Activated CD4-positive, CD25-positive, alpha-beta regulatory T cell treated with anti-CD3 and anti-CD28 coated beads, Interleukin-2, amount 50 U/mL, for 16 hours (primary cell): ENCODE measurements around the gene SINHCAF.

Experiments
- DNase-seq: peaks from one replicate; pipeline ENCODE4 v3.0.0-alpha.2; 2020; ENCODE audit warnings: low read depth, low spot score

Gene SINHCAF

DNA sequence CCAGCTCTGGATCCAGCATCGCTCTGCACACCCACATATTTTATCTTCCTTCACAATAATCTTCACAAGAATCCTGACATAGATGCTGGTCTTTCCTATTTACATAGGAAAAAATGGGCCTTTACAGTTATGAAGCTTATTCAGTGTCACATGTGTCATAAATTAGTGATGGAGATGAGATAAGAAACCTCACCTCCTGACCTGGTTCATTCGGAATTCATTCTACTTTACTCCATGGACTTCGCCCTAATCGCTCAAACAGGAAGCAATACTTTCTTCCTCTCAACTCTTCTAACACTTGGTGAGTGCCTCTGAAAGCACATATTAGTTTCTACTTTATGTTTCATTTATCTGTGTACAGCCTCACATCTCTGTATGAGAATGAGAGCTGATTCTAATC is 12.0 kb upstream of the SINHCAF start:
- no peak for DNase-seq

DNA sequence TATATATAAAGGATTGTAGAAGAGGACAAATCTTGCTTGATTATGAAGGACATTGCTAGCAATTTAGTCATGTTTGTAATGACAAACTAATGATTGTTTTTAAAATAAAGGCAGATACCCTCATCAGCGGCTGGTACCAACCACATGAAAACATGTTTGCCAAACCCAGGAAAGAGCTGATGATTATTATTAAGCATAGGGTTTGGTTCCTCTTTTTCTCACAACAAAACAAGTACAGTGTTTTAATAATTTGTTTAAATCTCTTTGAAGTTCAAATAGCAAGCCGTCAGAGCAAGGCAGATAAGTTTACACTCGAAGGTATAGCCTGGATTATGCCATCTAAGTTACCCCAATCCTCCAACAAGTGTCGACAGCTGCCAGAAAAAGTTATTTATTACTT is 5.3 kb upstream of the SINHCAF start:
- no peak for DNase-seq

DNA sequence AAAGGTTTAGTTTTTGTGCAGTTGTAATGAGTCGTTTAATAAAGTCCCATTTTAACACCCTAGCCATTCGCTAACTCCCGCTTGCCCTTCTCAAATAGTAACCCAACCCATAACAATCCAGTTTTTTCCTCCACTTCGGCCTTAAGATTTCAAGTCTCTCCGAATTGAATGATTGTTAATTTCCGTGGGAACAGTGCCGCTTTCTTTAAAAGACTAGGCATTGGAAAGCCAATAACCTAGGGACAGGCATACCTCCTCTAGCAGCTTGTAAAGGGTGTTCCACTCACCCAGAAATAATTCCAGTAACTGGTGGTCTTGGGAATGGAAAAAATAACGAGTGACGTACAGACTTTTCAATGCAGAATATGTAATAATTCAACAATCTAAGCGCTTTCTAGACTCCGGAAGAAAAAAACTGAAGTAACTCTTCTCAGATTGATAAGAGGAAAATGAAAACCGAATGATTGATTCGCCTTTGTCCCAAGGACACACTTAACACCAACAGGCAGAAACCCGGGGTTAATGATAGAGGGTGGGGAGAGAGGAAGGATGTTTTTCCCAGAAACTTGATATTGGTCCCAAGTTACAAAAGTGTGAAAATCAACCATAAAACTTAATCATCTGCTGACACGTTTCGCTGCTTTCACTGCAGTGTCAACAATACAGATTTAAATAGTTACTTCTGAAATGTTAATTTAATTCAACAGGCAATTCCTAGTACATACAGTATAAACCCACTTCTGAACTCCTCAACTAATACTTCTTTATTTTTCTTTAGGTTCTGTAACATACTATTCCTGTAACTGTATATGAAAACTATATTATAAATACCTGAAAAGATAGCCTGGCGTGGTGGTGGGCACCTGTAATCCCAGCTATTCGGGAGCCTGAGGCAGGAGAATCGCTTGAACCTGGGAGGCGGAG is 1.0 kb upstream of the SINHCAF start:
- DNase-seq = no peak

DNA sequence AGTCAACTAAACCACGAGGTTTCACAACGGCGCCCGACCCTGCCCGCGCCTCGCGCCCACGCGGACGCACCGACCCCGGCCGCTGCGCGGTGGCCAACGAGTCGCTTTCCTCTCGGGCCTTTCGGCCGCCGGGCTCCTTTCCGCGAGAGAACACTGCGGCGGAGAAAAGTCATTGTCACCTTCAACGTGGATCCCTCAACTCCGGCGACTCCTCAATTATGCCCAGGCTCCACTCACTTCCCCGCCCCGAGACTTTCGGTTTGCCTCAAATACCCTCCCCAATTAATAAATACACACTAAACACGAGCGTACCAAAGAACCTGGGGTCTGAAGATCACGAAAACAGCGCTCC is 450 bp downstream of the SINHCAF start:
- no peak for DNase-seq

DNA sequence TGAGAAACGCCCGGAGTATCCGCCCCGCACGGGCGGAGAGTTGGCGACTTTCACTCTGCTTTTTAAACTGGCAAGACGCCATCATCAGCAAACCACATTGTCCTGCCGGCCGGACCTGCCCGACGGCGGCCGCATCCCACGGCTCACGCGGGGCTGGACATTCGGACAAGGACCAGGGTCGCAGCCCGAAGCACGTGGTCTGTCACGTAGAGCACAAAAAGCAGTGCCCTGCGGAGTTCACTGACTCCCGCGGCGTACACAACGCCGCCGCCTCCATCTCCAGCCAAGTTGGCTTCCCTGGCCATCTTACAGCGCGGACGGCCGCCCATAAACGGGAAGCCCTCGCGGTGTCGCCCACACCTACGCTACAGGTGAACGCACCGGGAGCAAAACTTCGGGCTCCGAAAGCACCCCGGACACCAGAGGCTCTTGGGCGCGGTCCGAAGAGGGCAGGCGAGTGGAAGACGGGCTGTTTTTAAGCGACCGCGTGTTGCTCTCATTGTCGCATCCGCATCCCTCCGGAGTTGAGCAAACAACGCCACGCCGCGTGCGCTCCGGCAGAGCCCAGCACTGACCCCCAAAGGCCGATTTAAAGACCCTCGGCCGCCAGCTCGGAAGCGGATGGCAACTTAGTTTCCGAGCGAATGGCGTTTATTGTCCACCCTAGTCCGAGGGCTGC is 966 bp downstream of the SINHCAF start:
- DNase-seq = no peak

DNA sequence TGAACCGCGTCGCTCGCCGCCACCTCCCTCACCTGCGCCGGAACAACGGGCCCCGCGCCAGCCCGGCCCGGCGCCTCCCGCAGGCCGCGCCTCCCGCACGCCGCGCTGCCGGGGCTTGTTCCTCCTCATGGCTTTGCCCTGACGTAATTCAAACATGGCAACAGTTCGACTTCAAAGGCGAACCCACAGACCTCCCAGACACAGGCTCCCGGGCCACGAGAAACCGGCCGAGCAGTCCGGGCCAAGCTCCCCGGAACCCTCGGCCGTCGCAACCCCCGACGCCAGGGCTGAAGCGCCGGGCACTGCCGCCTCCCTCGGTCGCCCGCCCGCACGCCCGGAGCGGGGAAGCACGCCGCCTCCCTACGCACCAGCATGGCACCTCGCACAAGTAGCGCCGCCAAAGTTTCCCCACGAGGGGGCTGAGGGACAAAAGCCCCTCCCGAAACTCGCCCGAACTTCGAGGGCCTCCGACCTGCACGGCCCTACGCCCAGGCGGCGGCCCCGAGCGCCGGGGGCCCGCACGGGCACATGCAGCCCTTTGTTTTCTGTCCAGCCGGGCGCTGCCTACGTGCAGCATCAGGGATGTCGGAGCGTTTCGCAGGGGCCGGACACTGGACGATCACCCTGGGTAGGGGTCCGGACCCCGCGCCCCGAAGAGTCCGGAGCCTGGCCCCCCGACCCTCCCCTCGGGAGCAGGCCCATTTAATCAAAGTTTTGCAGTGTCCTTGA is 1.7 kb downstream of the SINHCAF start:
- peak; percentile 55 for DNase-seq

DNA sequence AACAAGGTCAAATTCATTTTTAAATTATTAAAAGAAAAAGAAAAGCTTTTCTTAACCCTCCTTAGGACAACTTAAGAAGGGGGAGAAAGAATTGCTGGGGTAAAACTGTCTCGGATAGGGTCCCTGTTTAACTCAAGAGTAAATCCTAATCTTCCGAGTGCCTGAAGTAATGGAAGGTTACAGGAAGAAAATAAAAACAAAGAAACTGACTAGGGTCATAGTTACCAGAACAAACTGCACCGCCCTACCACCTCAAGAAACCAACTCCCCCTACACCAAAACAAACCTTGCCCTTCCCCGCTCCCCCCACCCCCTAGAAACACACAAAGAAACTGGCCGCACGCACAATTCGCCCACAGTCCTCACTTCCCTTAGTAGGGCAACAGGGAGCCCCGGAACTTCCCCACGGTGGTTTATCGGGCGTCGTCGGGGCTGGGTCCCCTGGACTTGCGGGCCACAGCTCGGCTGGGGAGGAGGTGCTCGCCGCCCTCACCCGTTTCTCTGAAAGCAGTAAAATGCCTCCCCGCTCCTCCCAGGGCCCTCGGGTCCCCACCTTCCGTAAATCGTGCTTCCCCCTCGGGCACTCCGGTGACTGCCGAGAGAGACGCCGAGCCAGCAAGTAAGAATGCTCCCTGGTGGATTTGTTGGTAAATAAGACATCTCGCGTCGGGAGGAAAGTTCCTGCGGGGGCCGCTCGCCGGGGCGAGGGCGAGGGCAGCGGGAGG is 2.4 kb downstream of the SINHCAF start:
- DNase-seq = peak; percentile 17

DNA sequence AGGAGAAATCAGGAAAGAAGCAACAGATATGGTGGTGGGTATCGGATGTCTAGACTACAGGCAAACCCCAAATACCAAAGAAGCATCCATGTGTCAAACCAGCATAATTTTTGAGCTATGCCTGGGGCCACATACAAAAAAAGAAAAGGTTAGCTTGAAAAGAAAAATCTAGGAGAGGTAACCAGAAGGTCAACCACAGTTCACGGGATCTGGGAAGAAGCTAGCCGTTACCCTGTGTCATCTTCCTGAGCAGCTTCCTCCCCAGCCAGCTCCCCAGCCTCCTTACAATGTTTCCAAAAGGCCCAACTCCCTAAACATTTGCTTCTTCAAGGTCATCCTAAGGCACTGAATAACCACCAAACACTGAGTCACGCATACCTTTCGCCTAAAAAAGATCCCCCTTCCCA is 3.1 kb downstream of the SINHCAF start:
- no peak for DNase-seq

DNA sequence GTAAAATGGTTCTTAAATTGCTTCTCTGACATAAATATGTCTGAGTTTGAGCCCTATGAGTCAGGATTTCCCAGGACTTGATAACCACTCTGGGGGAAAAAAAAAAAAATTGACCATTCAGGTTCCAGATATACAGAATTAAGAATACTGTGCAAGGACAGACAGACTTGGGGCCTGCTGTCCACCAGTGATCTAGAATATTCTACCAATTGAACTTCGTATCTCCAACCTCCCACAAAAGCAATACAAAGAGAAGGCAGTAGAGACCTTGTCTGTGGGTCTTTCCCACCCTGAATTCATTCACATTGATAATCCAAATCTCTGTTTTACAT is 4.1 kb downstream of the SINHCAF start:
- no peak for DNase-seq

DNA sequence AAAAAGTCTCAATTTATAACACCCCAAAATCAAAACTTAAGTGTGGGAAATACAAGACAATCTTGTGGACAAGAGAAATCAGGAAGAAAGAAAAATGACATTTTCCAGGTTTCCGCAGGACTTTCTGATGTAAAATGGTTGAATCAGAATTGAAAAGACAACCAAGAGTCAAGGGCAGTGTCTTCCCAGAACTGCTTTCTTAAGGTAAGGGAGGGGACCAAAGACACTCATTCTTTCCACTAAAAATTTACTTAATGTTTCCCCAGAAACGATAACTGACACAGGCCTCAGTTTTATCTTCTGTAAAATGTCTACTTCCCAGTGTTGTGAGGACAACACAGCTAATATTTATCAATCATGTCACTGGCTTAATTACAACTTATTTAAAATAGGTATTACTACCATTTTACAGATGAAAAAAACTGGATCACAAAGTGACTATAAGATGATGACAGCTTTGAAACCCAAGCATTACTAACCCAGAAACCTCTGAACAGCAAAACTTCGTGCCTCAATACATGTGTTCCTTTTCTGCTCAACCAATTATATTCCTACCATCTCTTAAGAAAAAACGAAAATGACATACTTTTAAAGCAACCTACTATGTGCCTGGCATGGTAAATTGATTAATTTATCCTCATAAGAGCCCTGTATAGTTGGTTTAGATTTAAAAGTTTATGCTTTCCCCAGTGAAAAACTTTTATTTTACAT is 4.6 kb downstream of the SINHCAF start:
- no peak for DNase-seq

DNA sequence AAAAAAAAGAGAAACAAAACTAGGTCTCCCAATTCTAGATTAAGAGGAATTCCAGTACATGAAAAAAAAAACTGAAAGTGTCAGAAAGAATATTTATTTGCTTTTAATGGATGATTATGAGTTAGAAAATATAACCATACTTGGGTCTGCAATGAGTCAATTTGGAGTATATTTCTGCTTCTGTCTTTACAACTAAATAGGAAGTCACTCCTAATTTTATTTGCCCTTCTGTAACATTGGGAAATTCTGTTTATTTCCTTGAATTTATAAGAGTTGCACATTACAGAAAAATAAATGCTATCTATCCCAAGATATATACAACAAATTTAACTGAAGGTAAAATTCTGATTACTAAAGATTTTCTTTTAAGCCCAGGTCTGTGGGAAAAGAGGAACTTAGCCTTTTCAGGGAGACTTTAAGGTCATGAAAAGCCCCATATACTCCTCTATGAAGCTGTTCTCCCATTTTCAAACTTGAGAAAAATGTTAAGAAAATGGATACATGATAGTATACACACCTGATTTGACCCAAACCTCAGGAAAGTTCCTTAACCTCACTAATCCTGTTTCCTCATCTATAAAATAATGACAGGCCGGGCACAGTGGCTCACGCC is 7.2 kb downstream of the SINHCAF start:
- no peak for DNase-seq

DNA sequence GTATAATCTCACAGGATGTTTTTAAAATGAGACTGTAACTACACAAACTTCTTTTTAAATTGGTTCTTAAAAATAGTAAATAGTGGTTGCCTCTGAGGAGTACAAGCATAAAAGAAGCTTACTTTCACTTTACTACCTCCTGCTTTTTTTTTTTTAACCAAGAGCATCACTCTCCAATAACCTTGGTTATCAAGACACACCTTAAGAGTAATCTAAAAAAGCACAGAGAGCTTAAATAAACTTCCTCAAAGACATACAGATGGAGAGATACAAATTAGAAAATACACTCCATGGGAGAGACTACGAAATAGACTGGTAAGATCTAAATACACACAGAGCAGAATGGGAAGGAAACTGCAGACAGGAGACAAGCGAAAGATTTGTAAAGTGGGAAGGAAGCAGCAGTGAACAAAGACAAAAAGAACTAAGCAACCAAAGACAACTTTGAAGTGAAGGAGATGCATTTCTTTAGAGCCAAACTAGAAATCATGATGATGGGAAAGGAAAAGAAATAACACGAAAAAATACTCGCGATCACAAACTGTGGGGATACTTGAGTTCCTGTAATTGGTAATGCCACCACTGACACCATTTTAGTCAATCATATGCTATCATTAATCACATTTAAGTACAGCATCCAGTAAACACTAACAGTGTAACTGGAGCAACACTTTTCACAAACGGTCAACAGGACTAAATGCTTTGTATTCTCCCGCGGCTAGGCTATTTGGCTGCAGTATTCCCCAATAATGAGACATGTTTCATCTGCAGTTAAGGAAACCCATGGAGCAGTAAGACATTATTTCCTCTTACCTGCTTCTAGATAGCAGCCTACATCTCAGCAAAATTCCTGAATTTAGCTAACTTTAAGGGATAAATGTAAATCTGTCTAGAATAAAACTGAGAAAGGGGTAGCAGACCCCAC is 8.2 kb downstream of the SINHCAF start:
- DNase-seq = no peak

DNA sequence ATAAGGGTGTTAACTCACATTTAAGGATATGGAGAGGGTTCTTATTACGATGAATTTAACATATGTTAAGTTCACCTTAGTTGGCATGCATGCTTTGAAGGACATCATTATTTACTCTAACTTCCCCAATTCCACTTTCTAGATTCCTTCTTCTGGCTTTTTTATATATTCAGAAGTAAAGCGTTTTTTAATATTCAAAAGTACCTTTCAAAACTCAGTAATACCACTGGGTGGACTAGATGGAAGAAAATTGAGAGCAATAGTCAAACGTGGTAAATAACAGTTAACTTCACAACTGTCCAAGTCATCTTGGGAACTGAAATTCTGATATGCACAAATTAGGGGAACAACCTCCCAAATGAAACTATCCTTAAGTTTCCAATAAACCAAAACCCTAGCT is 9.1 kb downstream of the SINHCAF start:
- no peak for DNase-seq

DNA sequence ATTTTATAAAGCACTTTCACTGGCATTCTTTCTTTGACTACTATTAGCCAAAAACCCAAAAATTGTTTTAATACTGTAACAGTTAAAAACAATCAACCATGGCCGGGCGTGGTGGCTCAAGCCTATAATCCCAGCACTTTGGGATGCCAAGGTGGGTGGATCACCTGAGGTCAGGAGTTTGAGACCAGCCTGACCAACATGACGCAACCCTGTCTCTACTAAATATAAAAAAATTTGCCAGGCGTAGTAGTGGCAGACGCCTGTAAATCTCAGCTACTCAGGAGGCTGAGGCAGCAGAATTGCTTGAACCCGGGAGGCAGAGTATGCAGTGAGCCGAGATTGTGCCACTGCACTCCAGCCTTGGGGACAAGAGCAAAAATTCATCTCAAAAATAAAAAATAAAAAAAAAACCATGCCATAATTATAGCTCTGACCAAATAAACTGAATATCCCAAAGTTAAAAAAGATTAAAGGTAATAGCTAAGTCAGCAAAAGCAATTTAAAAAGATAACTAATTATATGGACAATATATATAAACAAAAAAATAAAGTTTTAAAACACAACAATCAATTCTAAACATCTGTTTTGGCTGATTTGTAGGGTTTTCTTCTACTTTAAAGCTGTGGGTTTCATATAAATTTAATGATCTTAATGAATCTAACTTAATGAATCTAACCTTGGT is 10.0 kb downstream of the SINHCAF start:
- no peak for DNase-seq

DNA sequence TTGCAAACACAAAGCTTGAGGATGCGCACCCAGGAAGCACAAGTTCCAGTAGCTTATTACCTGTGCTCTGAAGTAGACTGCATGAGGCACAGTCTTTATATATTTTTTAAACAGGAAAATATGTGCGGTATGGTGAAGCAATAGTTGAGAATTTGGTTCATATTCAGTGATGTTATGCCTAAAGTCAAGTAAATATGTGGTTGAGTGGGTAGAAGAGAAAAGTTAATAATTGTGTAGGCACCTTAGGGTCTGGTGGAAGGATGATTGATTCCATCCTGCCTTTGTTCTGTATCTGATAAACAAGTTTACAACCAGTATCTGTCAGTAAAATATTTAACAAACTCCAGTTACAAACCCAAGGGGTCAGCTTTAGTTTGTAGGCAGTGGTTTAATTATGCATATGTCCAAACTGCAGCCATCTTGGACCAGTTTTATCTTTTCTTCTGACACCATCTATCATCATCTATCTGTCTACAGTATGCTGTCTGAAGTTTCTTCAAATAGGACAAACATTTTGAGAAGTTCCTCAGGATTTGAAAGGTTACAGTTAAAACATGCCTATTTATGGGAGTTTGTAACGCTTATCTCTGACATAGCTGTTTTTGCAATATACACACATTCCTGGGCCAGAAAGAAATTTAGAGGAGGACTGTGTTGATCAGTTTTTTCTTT is 10.8 kb downstream of the SINHCAF start:
- DNase-seq = no peak

DNA sequence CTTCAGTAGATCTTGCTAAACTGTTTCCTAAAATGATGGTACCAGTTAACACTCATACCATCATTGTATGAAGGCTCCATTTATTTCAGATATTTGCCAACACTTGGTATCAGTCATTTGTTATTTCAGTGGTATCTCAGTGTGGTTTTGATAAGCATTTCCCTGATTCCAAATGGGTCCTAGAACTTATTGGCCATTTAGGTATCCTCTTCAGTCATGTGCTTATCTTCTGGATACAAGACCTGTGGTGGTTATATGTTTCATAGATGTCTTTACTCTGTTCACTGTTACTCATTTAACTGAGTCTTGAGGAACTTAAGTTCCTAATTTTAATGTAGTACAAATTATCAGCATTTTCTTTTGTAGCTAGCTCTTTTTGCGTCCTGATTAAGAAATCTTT is 13.5 kb downstream of the SINHCAF start:
- no peak for DNase-seq

DNA sequence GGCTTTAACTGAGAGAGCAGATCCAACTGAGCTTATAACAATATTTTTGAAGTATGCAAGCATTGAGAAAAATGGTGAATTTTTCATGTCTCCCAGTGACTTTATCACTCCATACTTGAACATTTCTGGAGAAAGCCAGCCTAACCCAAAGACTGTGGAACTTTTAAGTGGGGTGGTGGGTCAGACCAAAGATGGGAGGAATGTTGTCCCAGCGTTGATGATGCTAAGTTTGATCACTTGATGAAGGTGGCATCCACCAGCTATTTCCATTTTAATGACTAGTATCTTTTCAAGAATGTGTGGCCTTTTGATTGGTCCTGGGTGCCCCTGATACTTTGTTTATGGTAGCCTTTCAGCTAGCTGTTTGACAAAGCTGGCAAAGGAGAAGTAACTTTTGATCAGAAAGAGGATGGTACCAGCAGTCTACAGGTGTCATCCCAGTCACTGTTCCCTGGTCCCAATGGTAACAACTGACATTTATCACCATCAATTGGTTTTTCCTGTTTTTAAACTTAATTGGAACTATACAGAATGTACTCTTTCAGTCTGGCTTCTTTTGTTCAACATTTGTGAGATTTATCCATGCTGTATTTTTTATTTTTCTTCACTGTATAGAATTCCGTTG is 14.2 kb downstream of the SINHCAF start:
- no peak for DNase-seq

DNA sequence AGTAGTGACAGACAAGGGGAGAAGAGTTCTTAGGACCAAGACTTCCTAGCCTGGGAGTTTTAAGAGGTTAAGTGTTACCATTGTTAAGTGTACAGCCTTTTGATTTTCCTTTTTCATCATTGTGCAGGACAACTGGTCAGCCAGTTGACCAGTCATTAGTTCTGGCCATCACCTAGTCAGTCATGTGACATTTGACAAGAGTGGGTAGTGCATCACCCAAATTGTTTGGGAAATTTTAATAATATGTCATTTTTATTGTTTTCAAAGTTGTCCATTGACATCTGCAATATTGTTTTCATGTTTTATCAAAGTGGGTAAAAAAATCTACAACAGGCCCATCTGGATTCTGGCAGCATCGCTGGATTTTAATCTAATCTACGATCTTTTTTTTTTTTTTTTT is 15.5 kb downstream of the SINHCAF start:
- DNase-seq = no peak
